Activated CD8-positive, alpha-beta T cell treated with anti-CD3 and anti-CD28 coated beads, Interleukin-2, amount 10 ng/mL, durations not matched to agents 7 days and 5 days (primary cell): ENCODE measurements around the gene GJC2. TPM values are rescaled to one million over a fixed set of nuclear protein-coding genes. Genes with fewer than 3 reads are reported as not detected.
"Not testable (repeated sequence)": the region's sequence is repeated elsewhere in the genome, so short reads cannot be mapped to it uniquely, and the experiment has no call there.

Experiments used
- ATAC-seq: fragments of 150-1000 bp; cut with Tn5 transposase; one replicate; pipeline ENCODE4 v1.10.0; 2021; ENCODE audit warnings: moderate library complexity
- CTCF ChIA-PET: fragments of 350-600 bp; sonication (Branson Sonifier 250); formaldehyde crosslinking; loops from one replicate; lab custom pipeline; 2021; ENCODE audit warnings: antibody characterized with exemption; lab: Charles Lee
- POLR2A ChIA-PET: fragments of 350-600 bp; sonication (Branson Sonifier 250); formaldehyde crosslinking; loops from one replicate; lab custom pipeline; 2021; ENCODE audit warnings: antibody characterized with exemption; lab: Charles Lee
- DNase-seq: peaks from one replicate; pipeline ENCODE4 v3.0.0-alpha.2; 2020
- H3K27ac Mint-ChIP-seq: one replicate; pipeline ENCODE4 v1.8.0; 2021; ENCODE audit warnings: mild to moderate bottlenecking, mixed read lengths
- H3K27me3 Mint-ChIP-seq: one replicate; pipeline ENCODE4 v1.8.0; 2021; ENCODE audit warnings: low read depth, mixed read lengths
- H3K36me3 Mint-ChIP-seq: one replicate; pipeline ENCODE4 v1.8.0; 2021; ENCODE audit warnings: low read depth, mixed read lengths
- H3K4me1 Mint-ChIP-seq: one replicate; pipeline ENCODE4 v1.8.0; 2021; ENCODE audit warnings: low read depth, mixed read lengths
- H3K4me3 Mint-ChIP-seq: one replicate; pipeline ENCODE4 v1.8.0; 2021; ENCODE audit warnings: mild to moderate bottlenecking, mixed read lengths
- H3K9me3 Mint-ChIP-seq: one replicate; pipeline ENCODE4 v1.8.0; 2022; ENCODE audit warnings: mixed read lengths; ENCODE audit not compliant: insufficient read depth
- total RNA-seq, 2 experiments: library from RNA; stranded (reverse); gene quantifications; one replicate each; pipeline ENCODE4 v1.2.3, GENCODE V29; 2021

Gene GJC2
- total RNA-seq, 2 experiments from 2014 or later: 4.1 to 4.4 TPM

DNA sequence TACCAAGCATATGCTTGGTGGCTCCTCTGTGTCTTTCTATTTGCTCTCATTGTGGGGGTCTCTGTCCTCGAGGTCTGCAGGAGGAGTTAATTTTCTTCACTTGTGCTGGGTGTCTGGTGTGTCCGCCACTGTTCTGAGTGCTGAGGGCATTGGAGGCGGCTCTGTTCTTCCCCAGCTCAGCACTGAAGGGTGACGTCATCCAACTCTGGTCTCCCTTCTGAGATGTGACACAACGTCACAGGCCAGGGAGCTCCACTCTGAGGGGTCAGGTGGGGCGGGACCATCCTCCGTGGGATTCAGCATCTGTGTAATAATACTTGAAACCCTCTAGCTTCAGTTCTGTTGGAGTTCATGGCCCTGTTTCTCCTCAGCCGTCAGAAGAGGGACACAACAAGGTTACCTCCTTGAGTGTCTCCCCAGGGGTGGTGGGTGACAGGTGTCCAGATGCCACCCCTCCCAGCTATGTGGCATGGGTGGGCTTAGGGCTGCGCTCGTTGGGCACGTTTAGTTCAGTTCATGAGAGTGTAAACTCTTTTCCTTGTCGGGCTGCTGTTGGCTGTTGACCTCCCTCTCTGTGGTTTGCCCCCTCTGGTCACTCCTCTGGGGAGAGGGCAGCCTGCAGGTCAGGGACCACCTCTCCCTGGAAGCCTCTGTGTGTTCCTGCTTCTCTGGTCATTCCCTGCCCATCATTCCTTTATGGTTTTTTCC is 19.0 kb downstream of the GJC2 start:
- POLR2A ChIA-PET: interaction anchor here (0.6 to 1.4 kb wide), 2 partner anchors 31 to 113 kb away, joined by 3 to 4 read pairs; no protein-coding TSS in a partner anchor
- H3K27me3 Mint-ChIP-seq: no peaks in the 10 kb centered on the region
- CTCF ChIA-PET: interaction anchor here (1.0 to 3.4 kb wide), 6 partner anchors 12 to 169 kb away, joined by 3 to 48 read pairs (median 5); partner anchors contain the start of gene GUK1
- DNase-seq (no peak), ATAC-seq (no peak)
- no peaks in the 10 kb centered on the region for H3K9me3 Mint-ChIP-seq
- H3K4me3 Mint-ChIP-seq: no peak overlapping the region
- H3K27ac Mint-ChIP-seq: no peak overlapping the region
- H3K36me3 Mint-ChIP-seq: no peaks in the 10 kb centered on the region
- H3K4me1 Mint-ChIP-seq: peaks cover 30% of the 10 kb centered on the region

DNA sequence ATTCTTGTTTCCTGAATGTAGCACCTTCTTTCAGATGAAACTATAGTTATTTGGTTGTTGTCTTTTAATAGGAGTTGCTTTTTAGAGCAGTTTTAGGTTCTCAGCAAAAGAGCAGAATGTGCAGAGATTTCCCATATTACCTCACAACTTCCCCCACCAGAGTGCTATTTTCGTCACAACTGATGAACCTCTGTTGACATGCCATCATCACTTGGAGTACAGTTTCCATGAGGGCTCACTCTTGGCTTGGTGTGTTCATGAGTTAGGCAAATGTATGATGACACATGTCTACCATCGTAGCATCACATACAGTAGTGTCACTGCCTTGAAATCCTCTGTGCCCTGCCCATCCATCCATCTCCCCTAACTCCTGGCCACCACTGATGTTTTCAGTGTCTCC is 19.6 kb downstream of the GJC2 start:
- ATAC-seq (no peak), DNase-seq (no peak)
- ChIA-PET POLR2A (interaction anchor here (1.1 kb wide), 1 partner anchor 29 kb away, joined by 3 read pairs; no protein-coding TSS in a partner anchor), CTCF (no interaction called here)
- no peaks in the 10 kb centered on the region for H3K27me3 Mint-ChIP-seq
- no peaks in the 10 kb centered on the region for H3K9me3 Mint-ChIP-seq
- peaks cover 24% of the 10 kb centered on the region for H3K4me1 Mint-ChIP-seq
- H3K4me3 Mint-ChIP-seq: no peak overlapping the region
- H3K36me3 Mint-ChIP-seq: no peaks in the 10 kb centered on the region
- no peak overlapping the region for H3K27ac Mint-ChIP-seq

DNA sequence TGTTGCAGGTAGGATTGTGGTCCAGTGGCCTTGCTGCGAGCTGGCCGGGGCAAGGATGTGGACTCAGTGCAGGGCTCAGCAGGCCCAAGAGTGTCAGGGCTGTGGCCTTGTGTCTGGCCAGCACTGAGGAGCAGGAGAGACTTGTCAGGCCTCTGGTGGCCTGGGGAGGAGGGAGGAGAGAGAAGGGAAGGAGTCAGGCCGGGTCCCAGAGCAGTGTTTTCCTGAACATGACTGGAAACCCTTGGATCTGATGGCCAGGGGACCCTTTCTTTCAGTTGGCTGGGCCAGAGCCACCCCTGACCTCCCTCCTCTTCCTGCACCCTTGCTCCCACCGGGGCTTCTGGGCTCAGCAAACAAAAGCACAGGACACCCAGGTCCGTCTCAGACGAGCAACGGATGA is 20.9 kb downstream of the GJC2 start:
- Mint-ChIP-seq H3K27me3 (no peaks in the 10 kb centered on the region), H3K9me3 (no peaks in the 10 kb centered on the region), H3K4me1 (peaks cover 16% of the 10 kb centered on the region), H3K27ac (peak overlapping the region; percentile 46), H3K36me3 (no peaks in the 10 kb centered on the region), H3K4me3 (no peak overlapping the region)
- CTCF ChIA-PET: no interaction called here
- no peak for ATAC-seq
- POLR2A ChIA-PET: no interaction called here
- no peak for DNase-seq

DNA sequence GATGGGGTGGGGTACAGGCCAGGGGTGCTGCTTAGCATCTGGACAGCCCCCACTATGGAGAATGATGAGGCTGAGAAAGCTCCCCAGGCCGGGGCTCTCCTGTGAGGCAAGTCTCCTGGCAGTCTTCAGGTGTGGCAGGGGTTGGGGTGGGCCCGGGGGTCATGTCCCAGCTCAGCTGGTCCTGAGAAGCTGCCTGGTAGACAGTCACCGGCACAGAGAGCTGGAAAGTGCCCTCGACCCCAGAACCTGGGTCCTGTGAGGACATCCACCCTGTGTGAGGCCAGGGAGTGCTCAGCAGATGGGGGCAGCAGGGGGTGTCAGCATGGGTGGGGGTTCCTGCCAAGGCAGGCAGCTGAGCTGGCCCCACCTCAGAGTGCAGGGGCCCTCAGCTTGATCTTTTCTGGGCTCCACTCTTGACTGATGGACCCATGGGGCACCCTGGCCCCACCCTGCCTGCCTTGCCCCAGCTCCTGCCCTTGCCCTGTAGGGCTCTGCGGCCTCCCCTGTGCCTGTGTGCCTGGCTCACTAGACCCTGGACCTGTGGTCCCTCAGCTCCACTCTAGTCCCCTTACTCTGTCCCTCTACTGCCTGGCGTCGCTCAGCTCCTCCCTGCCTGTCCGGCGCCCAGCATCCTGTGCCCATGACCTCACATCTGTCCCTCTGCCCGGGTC is 21.6 kb downstream of the GJC2 start:
- no peak for ATAC-seq
- ChIA-PET POLR2A (interaction anchor here (1.1 to 1.4 kb wide), 2 partner anchors 15 to 63 kb away, joined by 3 read pairs; no protein-coding TSS in a partner anchor), CTCF (no interaction called here)
- Mint-ChIP-seq H3K27me3 (no peaks in the 10 kb centered on the region), H3K9me3 (no peaks in the 10 kb centered on the region), H3K36me3 (no peaks in the 10 kb centered on the region), H3K27ac (no peak overlapping the region), H3K4me3 (no peak overlapping the region), H3K4me1 (peaks cover 16% of the 10 kb centered on the region)
- DNase-seq: no peak

DNA sequence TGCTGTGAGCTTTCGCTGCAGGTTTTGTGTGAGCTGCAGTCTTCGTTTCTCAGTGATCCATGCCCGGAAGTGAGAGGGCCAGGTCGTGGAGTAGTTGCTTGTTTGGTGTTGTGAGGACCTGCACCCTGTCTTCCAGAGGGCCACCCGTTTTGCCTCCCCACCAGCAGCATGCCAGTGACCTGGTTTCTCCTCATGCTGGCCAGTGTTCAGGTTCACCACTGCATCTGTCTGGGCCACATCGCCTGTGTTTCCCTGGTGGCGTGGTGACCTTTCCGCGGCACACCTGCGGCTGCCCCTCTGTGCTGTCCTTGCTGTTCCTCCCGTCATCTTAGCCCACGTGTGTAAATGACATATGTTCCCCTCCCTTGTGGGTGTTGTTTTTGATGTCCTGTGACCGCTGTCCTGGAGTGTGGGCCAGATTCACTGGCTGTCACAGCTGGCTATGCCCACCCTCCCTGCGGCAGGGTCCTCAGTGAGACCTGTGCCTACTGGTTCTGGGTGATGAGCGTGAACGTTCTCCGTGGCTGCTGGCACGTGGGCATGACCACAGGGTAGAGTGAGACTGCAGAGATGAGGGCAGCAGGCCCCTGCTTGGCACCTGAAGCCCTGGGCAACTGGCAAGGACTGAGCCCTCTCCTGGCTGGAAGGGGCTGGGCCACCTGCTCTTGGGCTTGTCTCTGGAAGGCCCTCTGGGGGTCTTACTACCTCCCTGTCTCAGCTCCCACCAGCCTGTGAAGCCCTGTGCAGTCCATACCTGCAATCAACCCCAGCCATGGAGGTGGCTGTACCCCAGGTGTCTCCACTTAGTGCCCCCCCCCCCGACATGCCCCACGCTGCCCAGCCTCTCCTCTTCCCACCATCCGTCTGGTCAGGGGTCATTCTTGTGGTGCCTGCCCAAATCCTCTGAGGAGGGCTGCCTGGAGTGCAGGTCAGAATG is 23.1 kb downstream of the GJC2 start:
- H3K27ac Mint-ChIP-seq: peak overlapping the region; percentile 57
- no peak for DNase-seq

DNA sequence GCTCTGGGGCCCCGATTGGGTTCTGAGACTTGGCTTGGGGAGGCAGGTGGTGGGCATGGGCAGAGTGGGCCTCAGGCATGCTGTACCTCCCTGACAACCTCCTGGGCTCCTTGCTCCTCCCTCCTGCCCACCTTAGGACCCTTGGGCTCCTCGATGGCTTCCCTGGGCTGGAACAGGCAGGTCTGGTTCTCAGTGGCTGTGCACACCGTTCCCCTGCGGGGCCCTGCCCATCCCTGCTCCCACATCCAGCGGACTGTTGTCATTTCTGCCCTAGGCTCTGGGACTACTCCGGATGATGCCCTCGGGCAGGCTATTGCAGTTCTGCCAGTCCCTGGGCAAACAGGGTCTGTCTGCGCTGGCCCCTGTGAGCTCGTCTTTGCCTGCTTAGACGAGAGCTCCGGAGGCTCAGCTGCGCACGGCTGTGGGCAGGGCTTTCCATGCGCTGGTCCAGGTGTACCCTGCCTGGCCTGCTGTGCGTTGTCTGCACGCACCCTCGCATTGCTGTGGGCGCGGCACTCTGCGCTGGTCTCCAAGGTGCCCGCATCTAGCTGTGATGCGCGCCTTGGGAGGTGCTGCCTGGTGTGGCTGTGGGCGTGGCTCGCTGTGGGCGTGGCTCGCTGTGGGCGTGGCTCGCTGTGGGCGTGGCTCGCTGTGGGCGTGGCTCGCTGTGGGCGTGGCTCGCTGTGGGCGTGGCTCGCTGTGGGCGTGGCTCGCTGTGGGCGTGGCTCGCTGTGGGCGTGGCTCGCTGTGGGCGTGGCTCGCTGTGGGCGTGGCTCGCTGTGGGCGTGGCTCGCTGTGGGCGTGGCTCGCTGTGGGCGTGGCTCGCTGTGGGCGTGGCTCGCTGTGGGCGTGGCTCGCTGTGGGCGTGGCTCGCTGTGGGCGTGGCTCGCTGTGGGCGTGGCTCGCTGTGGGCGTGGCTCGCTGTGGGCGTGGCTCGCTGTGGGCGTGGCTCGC is 24.1 kb downstream of the GJC2 start:
- H3K4me3 Mint-ChIP-seq, DNase-seq, H3K27ac Mint-ChIP-seq, H3K9me3 Mint-ChIP-seq, H3K4me1 Mint-ChIP-seq, CTCF ChIA-PET, H3K27me3 Mint-ChIP-seq, H3K36me3 Mint-ChIP-seq: not testable (repeated sequence)
- peak; percentile 57 for ATAC-seq
- POLR2A ChIA-PET: interaction anchor here (0.6 kb wide), 1 partner anchor 314 kb away, joined by 3 read pairs; no protein-coding TSS in a partner anchor

More for the DNA sequence above, 23.1 kb downstream of the GJC2 start:
- ChIA-PET CTCF (no interaction called here), POLR2A (interaction anchor here (0.9 kb wide), 1 partner anchor 50 kb away, joined by 3 read pairs; no protein-coding TSS in a partner anchor)
- H3K4me1 Mint-ChIP-seq: peaks cover 5% of the 10 kb centered on the region
- ATAC-seq: no peak
- H3K36me3 Mint-ChIP-seq: no peaks in the 10 kb centered on the region
- H3K9me3 Mint-ChIP-seq: no peaks in the 10 kb centered on the region
- H3K27me3 Mint-ChIP-seq: no peaks in the 10 kb centered on the region
- no peak overlapping the region for H3K4me3 Mint-ChIP-seq

DNA sequence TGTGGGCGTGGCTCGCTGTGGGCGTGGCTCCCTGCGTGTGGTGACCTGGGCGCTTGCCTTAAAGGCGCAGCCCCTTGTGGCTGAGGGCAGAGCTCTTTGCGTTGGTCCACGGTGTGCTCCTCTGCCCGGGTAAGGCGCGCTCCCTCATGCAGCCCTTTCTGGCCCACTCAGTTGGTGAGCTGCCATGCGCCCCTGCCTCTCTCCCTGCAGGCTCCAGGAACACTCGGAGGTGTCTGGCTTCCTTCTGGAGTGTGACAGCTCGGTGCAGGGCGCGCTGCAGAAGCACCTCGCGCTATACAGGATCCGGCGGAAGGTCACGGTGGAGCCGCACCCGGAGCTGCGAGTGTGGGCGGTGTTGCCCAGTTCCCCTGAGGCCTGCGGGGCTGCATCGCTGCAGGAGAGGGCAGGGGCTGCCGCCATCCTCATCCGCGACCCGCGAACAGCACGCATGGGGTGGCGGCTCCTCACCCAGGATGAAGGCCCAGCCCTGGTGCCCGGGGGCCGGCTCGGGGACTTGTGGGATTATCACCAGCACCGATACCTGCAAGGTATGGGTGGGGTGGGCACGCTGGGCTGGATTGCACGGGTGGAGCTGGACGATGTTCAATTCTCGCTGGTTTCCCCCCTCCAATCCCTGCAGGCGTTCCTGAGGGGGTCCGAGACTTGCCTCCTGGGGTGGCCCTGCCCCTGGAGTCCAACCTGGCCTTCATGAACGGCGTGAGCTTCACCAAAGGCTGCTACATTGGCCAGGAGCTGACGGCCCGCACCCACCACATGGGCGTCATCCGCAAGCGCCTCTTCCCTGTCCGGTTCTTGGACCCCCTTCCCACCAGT is 25.0 kb downstream of the GJC2 start:
- Mint-ChIP-seq H3K9me3 (no peaks in the 10 kb centered on the region), H3K4me3 (no peak overlapping the region), H3K4me1 (peaks cover 5% of the 10 kb centered on the region), H3K27ac (no peak overlapping the region), H3K27me3 (no peaks in the 10 kb centered on the region), H3K36me3 (no peaks in the 10 kb centered on the region)
- DNase-seq: no peak
- ChIA-PET CTCF (no interaction called here), POLR2A (interaction anchor here (0.6 kb wide), 2 partner anchors 275 to 313 kb away, joined by 3 read pairs; no protein-coding TSS in a partner anchor)
- ATAC-seq: peak; percentile 53

DNA sequence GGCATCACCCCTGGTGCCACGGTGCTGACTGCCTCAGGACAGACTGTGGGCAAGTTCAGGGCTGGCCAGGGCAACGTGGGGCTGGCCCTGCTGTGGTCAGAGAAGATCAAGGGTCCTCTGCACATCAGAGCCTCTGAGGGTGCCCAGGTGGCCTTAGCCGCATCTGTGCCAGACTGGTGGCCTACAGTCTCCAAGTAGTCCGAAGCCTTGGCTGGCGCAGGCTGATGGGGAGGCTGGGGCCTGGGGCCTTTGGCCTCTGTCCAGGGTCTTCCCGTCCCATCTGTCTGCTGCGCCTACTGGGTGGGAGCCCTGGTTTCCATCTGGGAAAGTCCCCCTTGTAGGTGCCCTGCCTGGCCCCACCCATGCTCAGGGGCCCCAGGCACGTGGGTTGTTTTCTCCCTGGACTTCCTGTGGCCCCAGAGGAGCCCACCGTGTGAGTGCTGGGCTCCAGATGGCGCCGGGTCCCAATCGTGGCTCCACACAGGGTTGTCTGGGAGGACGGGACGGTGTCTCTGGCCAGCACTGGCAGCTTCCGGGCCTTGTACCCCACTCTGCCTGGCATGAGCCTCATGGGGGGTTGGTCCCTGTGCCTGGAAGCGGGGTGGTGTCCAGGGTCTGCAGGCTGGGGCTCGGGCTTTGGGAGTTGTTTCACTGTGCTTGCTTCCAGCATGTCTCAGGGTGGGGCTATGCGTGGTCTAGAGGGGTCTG is 25.7 kb downstream of the GJC2 start:
- no peak overlapping the region for H3K27ac Mint-ChIP-seq
- no peak for ATAC-seq
- H3K4me3 Mint-ChIP-seq: no peak overlapping the region
- POLR2A ChIA-PET: interaction anchor here (0.6 kb wide), 1 partner anchor 10 kb away, joined by 3 read pairs; the partner anchor contains the start of gene IBA57
- no peaks in the 10 kb centered on the region for H3K36me3 Mint-ChIP-seq
- CTCF ChIA-PET: no interaction called here
- no peaks in the 10 kb centered on the region for H3K9me3 Mint-ChIP-seq
- peaks cover 6% of the 10 kb centered on the region for H3K4me1 Mint-ChIP-seq
- no peak for DNase-seq
- H3K27me3 Mint-ChIP-seq: no peaks in the 10 kb centered on the region

DNA sequence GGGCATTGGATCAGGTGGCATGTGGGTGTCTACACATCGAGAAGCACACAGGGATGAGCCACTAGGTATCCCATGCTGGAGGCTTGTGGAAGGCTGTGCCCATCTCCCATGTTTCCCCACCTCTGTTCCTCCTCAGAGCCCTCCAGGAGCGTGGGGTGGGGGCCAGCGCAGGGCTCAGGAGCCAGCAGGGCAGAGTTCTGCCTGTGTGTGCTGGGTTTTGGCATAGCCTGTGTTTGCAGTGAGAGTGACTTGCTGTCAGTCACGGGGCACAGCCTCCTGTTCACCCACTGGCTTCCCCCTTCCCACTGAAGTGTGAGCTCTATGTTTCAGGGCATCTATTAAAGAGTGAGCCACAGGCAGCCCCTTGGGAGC is 26.3 kb downstream of the GJC2 start:
- H3K4me1 Mint-ChIP-seq: peaks cover 6% of the 10 kb centered on the region
- no peak overlapping the region for H3K27ac Mint-ChIP-seq
- DNase-seq: no peak
- no peaks in the 10 kb centered on the region for H3K27me3 Mint-ChIP-seq
- no peak for ATAC-seq
- no peaks in the 10 kb centered on the region for H3K36me3 Mint-ChIP-seq
- H3K9me3 Mint-ChIP-seq: no peaks in the 10 kb centered on the region
- POLR2A ChIA-PET: interaction anchor here (0.6 to 1.1 kb wide), 2 partner anchors 11 to 35 kb away, joined by 3 to 4 read pairs; partner anchors contain the start of gene IBA57
- no peak overlapping the region for H3K4me3 Mint-ChIP-seq
- CTCF ChIA-PET: no interaction called here
